ES-I3 (cell line): ENCODE measurements around the gene ZDHHC8.

Source experiments
- H3K36me3 ChIP-seq: 2 replicates; pipeline ENCODE4 v1.6.1; 2013; ENCODE audit warnings: mild to moderate bottlenecking, low read length, control low read depth, moderate library complexity; ENCODE audit not compliant: insufficient read depth
- H3K4me1 ChIP-seq: 2 replicates; pipeline ENCODE4 v1.6.1; 2013; ENCODE audit warnings: mild to moderate bottlenecking, control low read depth, low read length; ENCODE audit not compliant: insufficient read depth
- H3K9ac ChIP-seq: 2 replicates; pipeline ENCODE4 v1.6.1; 2013; ENCODE audit warnings: low read depth, mild to moderate bottlenecking, low read length, moderate library complexity
- H3K9me3 ChIP-seq: 2 replicates; pipeline ENCODE4 v1.6.1; 2013; ENCODE audit warnings: mild to moderate bottlenecking, low read length, moderate library complexity; ENCODE audit not compliant: control insufficient read depth, insufficient read depth

ZDHHC8 gene

DNA sequence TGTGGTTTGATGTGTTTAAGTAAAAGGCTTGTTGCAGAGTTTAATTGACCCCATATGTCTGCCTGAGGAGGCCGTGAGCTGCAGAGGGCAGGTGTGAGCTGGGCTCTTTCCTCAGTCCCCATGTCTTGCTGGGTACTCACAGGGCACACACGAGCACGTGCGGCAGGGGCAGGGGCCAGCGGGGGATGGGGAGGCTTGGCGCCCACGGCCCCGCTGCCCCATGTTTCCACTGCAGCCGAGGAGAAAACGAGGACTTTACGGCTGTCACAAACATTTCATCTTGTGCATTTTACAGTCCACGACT is 43.9 kb downstream of the ZDHHC8 start:
- H3K9me3 ChIP-seq = no peaks in the 10 kb centered on the region
- no peaks in the 10 kb centered on the region for H3K4me1 ChIP-seq
- no peaks in the 10 kb centered on the region for H3K36me3 ChIP-seq
- no peak overlapping the region for H3K9ac ChIP-seq

- H3K9me3 ChIP-seq = no peaks in the 10 kb centered on the region
- no peaks in the 10 kb centered on the region for H3K4me1 ChIP-seq
- H3K9ac ChIP-seq = no peak overlapping the region
- no peaks in the 10 kb centered on the region for H3K36me3 ChIP-seq
Observed at GRCh38 chr22:20176421-20177085, 44.9 kb downstream of the ZDHHC8 start.

GRCh38 chr22:20177217-20177911 is 45.8 kb downstream of the ZDHHC8 start:
- Histone ChIP-seq H3K4me1 (no peaks in the 10 kb centered on the region), H3K9me3 (no peaks in the 10 kb centered on the region), H3K36me3 (no peaks in the 10 kb centered on the region), H3K9ac (no peak overlapping the region)

- H3K36me3 ChIP-seq = no peaks in the 10 kb centered on the region
Observed at GRCh38 chr22:20178075-20178914, 46.7 kb downstream of the ZDHHC8 start.

DNA sequence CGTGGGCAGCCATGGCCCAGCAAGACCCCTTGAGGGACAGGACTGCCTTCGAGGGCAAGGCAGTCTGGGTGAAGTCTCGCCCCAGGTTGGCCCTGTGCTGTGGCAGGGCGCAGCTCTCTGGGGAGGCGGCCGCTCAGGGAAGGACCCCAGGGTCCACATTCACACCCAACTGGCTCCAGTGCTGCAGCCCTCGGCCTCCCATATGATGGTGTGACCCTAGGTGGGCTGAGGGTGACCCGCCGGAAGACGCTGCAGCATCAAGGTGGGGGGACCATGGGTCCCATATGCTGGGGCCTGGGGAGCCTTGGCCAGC is 47.3 kb downstream of the ZDHHC8 start:
- Histone ChIP-seq H3K4me1 (no peaks in the 10 kb centered on the region), H3K36me3 (no peaks in the 10 kb centered on the region), H3K9ac (no peak overlapping the region), H3K9me3 (no peaks in the 10 kb centered on the region)

More at GRCh38 chr22:20178075-20178914, 46.7 kb downstream of the ZDHHC8 start:
- no peak overlapping the region for H3K9ac ChIP-seq
- no peaks in the 10 kb centered on the region for H3K9me3 ChIP-seq
- H3K4me1 ChIP-seq = no peaks in the 10 kb centered on the region

DNA sequence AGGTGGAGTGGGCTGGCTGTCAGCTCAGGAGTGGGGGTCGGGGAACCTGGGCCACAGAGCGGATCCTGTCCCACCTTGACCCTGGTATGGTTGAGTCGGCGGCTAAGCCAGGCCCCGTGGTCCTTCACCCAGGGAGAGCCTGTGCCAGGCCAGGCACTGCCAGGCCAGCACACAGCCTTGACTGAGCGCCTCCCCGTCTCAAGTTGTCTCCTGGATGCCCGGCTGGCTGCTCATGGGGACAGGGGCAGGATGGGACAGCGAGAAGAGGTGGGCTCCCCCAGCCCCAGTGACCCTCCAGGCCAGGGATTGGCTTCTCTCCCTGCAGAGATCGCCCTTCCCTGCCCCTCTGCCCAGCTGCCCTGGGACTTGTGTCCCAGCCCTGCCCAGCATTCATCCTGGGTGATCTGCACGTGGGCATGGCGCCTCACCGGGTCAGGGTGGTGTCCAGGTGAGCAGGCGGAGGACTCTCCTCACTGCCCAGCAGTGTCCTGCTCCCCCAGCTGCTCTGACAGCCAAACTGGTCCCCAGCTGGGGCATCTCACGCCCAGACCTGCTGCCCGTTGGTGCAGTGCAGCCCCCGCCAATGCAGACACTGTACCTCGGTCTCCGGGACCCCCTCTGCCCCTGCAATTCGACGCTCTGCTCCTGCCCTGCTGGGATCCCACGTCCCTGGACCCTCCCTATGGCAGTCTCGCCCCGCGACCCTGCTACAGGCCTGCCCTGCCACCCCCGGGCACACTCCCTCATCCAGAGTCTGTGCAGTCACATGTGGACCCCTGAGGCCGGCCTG is 48.0 kb downstream of the ZDHHC8 start:
- Histone ChIP-seq H3K36me3 (no peaks in the 10 kb centered on the region), H3K4me1 (no peaks in the 10 kb centered on the region), H3K9ac (no peak overlapping the region), H3K9me3 (no peaks in the 10 kb centered on the region)

GRCh38 chr22:20180245-20180630 is 48.6 kb downstream of the ZDHHC8 start:
- Histone ChIP-seq H3K9me3 (no peaks in the 10 kb centered on the region), H3K9ac (no peak overlapping the region), H3K36me3 (no peaks in the 10 kb centered on the region), H3K4me1 (no peaks in the 10 kb centered on the region)

GRCh38 chr22:20180640-20181039 is 49.0 kb downstream of the ZDHHC8 start:
- no peak overlapping the region for H3K9ac ChIP-seq
- H3K9me3 ChIP-seq = no peaks in the 10 kb centered on the region
- H3K4me1 ChIP-seq = no peaks in the 10 kb centered on the region
- no peaks in the 10 kb centered on the region for H3K36me3 ChIP-seq

DNA sequence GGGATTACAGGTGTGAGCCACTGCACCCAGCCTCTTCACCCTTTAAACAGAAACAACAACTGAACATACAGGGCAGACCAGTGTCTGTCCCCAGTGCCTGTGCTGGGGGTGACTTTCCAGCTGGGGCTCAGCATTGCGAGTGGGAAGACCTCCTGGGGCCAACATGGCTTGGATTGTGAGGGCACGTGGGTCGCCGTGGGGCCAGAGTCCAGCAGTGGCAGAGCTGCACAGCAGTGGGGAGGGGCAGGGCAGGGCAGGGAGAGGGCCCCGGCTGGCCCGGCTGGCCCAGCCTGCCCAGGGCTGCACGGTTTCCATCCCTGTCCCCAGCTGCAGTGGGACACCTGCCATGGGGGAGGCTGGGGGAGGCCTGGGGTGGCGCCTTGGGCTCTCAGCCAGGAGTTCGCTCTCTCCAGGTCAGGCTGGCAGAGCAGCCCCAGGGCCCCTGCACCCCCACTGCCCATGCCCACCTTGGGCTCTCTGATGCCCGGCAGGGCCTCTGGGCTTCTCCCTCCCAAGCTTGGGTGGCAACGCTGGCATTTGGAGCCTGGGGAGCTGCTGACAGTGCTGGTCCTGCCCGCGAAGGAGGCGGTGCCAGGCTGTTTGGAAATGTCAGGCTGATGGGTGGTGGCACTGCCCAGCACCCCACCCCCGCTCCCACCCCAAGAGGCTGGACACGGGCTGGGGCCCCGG is 49.7 kb downstream of the ZDHHC8 start:
- H3K9me3 ChIP-seq = no peaks in the 10 kb centered on the region
- no peak overlapping the region for H3K9ac ChIP-seq
- H3K4me1 ChIP-seq = no peaks in the 10 kb centered on the region
- H3K36me3 ChIP-seq = no peaks in the 10 kb centered on the region

GRCh38 chr22:20181884-20182236 is 50.3 kb downstream of the ZDHHC8 start:
- Histone ChIP-seq H3K9ac (no peak overlapping the region), H3K9me3 (no peaks in the 10 kb centered on the region), H3K4me1 (no peaks in the 10 kb centered on the region), H3K36me3 (no peaks in the 10 kb centered on the region)

- Histone ChIP-seq H3K4me1 (no peaks in the 10 kb centered on the region), H3K9me3 (no peaks in the 10 kb centered on the region), H3K9ac (no peak overlapping the region), H3K36me3 (no peaks in the 10 kb centered on the region)
Observed at GRCh38 chr22:20182365-20182764, 50.8 kb downstream of the ZDHHC8 start.

GRCh38 chr22:20183101-20183500 is 51.5 kb downstream of the ZDHHC8 start:
- H3K4me1 ChIP-seq = no peaks in the 10 kb centered on the region
- H3K9me3 ChIP-seq = no peaks in the 10 kb centered on the region
- H3K9ac ChIP-seq = no peak overlapping the region
- no peaks in the 10 kb centered on the region for H3K36me3 ChIP-seq

- H3K36me3 ChIP-seq = no peaks in the 10 kb centered on the region
- no peaks in the 10 kb centered on the region for H3K4me1 ChIP-seq
- no peaks in the 10 kb centered on the region for H3K9me3 ChIP-seq
- H3K9ac ChIP-seq = no peak overlapping the region
Observed at GRCh38 chr22:20183823-20184222, 52.2 kb downstream of the ZDHHC8 start.

DNA sequence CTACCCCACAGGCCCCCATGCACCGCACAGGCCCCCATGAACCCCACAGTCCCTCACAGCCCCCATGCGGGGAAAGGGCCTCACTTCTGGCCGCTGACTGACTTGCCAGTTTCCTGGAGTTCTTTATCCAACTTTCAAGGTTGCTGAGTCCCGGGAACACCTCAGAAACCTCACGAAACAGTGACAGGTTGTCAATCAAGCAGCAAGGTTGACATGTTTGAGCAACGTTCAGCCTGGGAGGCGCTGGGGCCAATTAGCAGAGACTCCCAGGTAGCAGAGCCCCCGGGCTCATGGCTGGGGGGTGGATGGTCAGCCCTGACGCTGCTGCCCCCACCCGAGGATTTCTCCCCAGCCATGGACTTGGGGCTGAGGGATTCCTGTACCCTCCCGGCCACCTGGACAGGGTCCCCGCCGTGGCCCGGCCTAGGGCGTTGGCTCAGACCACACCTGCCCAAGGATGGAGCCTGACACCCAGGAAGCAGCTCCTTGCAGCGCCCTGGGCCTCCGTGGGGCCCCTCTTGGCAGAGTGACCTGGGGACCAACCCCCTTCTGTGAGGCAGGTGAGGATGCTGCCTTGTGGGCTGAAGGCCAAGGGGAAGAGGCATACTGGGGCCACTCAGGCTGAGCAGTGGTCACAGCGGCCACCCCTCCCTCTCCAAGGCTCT is 53.0 kb downstream of the ZDHHC8 start:
- no peaks in the 10 kb centered on the region for H3K4me1 ChIP-seq
- H3K9ac ChIP-seq = no peak overlapping the region
- H3K36me3 ChIP-seq = no peaks in the 10 kb centered on the region
- H3K9me3 ChIP-seq = no peaks in the 10 kb centered on the region
